Embryonic facial prominence (tissue), 1 donor: Measurements from ENCODE around the gene KCNQ1.

Source experiments
- DNase-seq: peaks from one replicate; pipeline ENCODE4 v3.0.0-alpha.2; 2016; ENCODE audit errors: extremely low spot score

KCNQ1 gene

GRCh38 chr11:2893935-2894334 lies 449.1 kb downstream of the KCNQ1 start:
- DNase-seq, result no peak

DNA sequence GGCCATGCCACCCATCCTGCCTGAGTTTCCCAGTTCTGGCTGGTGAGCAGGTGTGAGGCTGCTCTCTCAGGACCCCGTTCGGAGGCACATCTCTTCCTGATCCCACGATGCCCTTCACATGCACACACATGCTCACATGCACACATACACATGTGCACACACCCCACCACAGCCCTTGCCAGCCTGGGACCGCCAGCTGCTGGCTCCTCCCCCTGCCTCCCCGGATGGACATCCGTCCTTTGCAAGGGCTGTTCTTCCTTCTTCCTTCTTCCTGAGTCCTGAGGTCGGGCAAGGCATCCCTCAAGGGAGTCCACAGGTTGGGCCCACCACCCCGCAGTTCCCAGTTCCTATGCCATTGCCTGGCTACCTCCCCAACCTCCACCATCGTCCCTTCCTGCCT lies 451.2 kb downstream of the KCNQ1 start:
- no peak for DNase-seq

DNA sequence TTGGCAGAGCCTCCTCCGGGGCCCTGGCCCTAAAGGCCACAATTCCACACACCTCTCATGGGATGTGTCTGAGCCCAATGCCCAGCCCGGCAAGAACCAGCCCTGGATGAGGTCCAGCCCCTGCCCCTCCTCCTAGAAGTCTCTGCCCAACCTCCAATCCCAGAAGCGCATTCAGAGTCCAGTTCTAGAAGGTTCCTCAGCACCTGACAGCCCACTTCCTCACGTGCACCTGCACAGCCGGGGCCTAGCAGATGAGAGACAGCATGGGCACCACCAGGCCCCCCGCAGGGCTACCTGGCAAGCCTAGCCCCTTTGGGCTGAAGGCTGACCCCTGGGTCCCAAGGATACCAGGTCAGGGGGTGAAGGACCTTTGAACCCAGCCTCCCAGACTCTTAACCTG lies 452.2 kb downstream of the KCNQ1 start:
- DNase-seq, result no peak

DNA sequence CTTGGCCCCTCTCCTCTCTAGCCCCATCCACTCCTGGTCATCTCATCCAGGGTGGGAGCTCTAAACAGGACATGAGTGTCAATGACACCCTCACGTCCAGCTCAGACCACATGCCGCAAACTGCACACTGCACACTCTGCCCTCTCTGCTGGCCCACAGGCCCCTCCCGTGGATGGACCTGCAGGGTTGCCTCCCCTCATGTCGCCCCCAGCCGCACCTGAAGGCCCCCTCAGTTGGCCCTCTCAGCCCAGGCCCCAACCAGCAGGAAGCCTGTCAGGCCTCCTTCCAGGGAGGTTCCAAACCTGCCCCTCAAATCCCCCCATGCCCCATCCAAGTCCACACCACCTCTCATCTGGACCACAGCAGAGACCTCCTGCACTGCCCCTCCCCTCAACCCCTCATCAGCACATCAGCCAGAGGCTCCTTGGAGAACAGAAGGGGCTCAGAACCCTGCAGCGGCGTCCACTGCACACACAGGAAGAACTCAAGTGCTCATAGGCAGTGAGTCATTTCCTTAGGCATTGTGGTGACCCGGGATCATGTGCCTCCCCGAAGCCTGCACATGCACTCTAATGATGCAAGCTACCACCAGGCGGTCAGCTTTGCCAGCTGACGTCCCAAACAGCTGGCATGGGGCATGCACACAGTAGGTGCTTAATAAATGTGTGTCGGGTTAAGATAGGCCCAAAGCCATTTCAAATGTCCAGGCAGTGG lies 453.7 kb downstream of the KCNQ1 start:
- DNase-seq, result no peak
